Mesendoderm (in vitro differentiated cells): ENCODE data around the gene BHLHA15.
A peak's percentile ranks its signal among the peaks of the same experiment; 100 is the strongest.

Experiments used
- DNase-seq: peaks from one replicate; pipeline ENCODE4 v3.0.0; 2013
- H2AK5ac ChIP-seq: 2 replicates; pipeline ENCODE4 v1.6.1; 2013; ENCODE audit warnings: low read length, inconsistent platforms
- H2BK120ac ChIP-seq: 2 replicates; pipeline ENCODE4 v1.6.1; 2013; ENCODE audit warnings: low read depth, mild to moderate bottlenecking, low read length, moderate library complexity, mixed read lengths
- H2BK15ac ChIP-seq: replicated peaks from 2 replicates; pipeline ENCODE4 v1.6.1; 2013; ENCODE audit warnings: low read depth, mild to moderate bottlenecking, moderate library complexity
- H2BK5ac ChIP-seq: 2 replicates; pipeline ENCODE4 v1.6.1; 2013; ENCODE audit warnings: low read length, inconsistent platforms
- H3K18ac ChIP-seq: 2 replicates; pipeline ENCODE4 v1.6.1; 2013; ENCODE audit warnings: mild to moderate bottlenecking, low read length, mixed read lengths
- H3K23ac ChIP-seq: one replicate; pipeline ENCODE4 v1.6.1; 2013; ENCODE audit warnings: low read length
- H3K27ac ChIP-seq: 2 replicates; pipeline ENCODE4 v1.5.1; 2013; ENCODE audit warnings: low read depth, mild to moderate bottlenecking, inconsistent platforms, low read length, moderate library complexity
- H3K27me3 ChIP-seq: 2 replicates; pipeline ENCODE4 v1.6.1; 2013; ENCODE audit warnings: low read length, control low read depth, mild to moderate bottlenecking, inconsistent platforms; ENCODE audit not compliant: insufficient read depth, poor library complexity
- H3K36me3 ChIP-seq: 2 replicates; pipeline ENCODE4 v1.6.1; 2013; ENCODE audit warnings: low read length, inconsistent platforms; ENCODE audit not compliant: control insufficient read depth, insufficient read depth
- H3K4ac ChIP-seq: one replicate; pipeline ENCODE4 v1.6.1; 2013; ENCODE audit warnings: low read depth, mild to moderate bottlenecking, low read length, moderate library complexity
- H3K4me1 ChIP-seq: 2 replicates; pipeline ENCODE4 v1.6.1; 2013; ENCODE audit warnings: low read depth, low read length, inconsistent platforms; ENCODE audit not compliant: control insufficient read depth
- H3K4me2 ChIP-seq: 2 replicates; pipeline ENCODE4 v1.6.1; 2013; ENCODE audit warnings: low read length
- H3K4me3 ChIP-seq: 2 replicates; pipeline ENCODE4 v1.5.1; 2013; ENCODE audit warnings: mild to moderate bottlenecking, low read length
- H3K56ac ChIP-seq: one replicate; pipeline ENCODE4 v1.6.1; 2013; ENCODE audit warnings: low read length
- H3K79me1 ChIP-seq: 2 replicates; pipeline ENCODE4 v1.6.1; 2013; ENCODE audit warnings: low read length, inconsistent platforms
- H3K79me2 ChIP-seq: 2 replicates; pipeline ENCODE4 v1.6.1; 2013; ENCODE audit warnings: mild to moderate bottlenecking, low read length; ENCODE audit not compliant: control insufficient read depth, insufficient read depth
- H3K9ac ChIP-seq: 2 replicates; pipeline ENCODE4 v1.6.1; 2013; ENCODE audit warnings: low read length, inconsistent platforms
- H4K5ac ChIP-seq: one replicate; pipeline ENCODE4 v1.6.1; 2013; ENCODE audit warnings: low read length
- H4K8ac ChIP-seq: one replicate; pipeline ENCODE4 v1.6.1; 2013; ENCODE audit warnings: low read depth, mild to moderate bottlenecking, control low read depth, low read length, moderate library complexity
- WGBS: extraction: QIAGEN DNeasy Blood & Tissue Kit; methylation state at CpG from one replicate; pipeline ENCODE4 v1.1.7; 2013; ENCODE audit warnings: low lambda C conversion rate, missing lambda C conversion rate; ENCODE audit not compliant: insufficient coverage; ENCODE audit errors: extremely low coverage; 5-methylcytosine and 5-hydroxymethylcytosine counted together

BHLHA15 gene

DNA sequence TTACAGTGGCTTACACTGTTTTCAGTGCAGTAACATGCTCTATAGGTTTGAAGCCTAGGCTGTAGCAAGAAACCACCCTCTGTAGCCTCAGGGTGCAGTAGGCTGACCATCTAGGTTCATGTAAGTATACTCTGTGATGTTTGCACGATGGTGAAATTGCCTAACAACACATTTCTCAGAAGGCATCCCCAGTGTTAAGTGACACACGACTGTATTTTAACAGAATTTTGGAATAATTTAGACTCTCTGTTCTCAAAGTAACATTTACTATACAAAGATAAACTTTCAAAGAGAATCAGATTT is 44.6 kb upstream of the BHLHA15 start:
- H3K36me3 ChIP-seq, result no peaks in the 10 kb centered on the region
- no peak overlapping the region for H3K18ac ChIP-seq
- peaks cover 3% of the 10 kb centered on the region for H3K79me1 ChIP-seq
- H3K4ac ChIP-seq, result no peak overlapping the region
- no peak overlapping the region for H4K8ac ChIP-seq
- H3K27me3 ChIP-seq, result no peaks in the 10 kb centered on the region
- no peak overlapping the region for H3K4me2 ChIP-seq
- H2BK120ac ChIP-seq, result no peak overlapping the region
- H2BK5ac ChIP-seq, result no peak overlapping the region
- H3K56ac ChIP-seq, result no peak overlapping the region
- no peak overlapping the region for H2AK5ac ChIP-seq
- H3K9ac ChIP-seq, result no peak overlapping the region
- H3K4me3 ChIP-seq, result no peak overlapping the region
- H3K4me1 ChIP-seq, result no peaks in the 10 kb centered on the region
- no peak overlapping the region for H4K5ac ChIP-seq
- WGBS, result no CpG with 5 or more reads among the region's 2 CpGs
- no peaks in the 10 kb centered on the region for H3K79me2 ChIP-seq
- no peak for DNase-seq
- H2BK15ac ChIP-seq, result no peak overlapping the region
- H3K27ac ChIP-seq, result no peak overlapping the region
- no peak overlapping the region for H3K23ac ChIP-seq

- H3K4me1 ChIP-seq, result no peaks in the 10 kb centered on the region
- no peak for DNase-seq
- no peak overlapping the region for H2AK5ac ChIP-seq
- H2BK120ac ChIP-seq, result no peak overlapping the region
- no peak overlapping the region for H4K5ac ChIP-seq
- no peak overlapping the region for H2BK5ac ChIP-seq
- H3K56ac ChIP-seq, result no peak overlapping the region
- H3K9ac ChIP-seq, result no peak overlapping the region
- no peaks in the 10 kb centered on the region for H3K79me2 ChIP-seq
- H3K4me2 ChIP-seq, result no peak overlapping the region
- H3K27me3 ChIP-seq, result no peaks in the 10 kb centered on the region
- H4K8ac ChIP-seq, result no peak overlapping the region
- H3K18ac ChIP-seq, result no peak overlapping the region
- H2BK15ac ChIP-seq, result no peak overlapping the region
- H3K36me3 ChIP-seq, result no peaks in the 10 kb centered on the region
- no peak overlapping the region for H3K4me3 ChIP-seq
- no CpG with 5 or more reads among the region's 15 CpGs for whole genome bisulfite sequencing
- H3K79me1 ChIP-seq, result peaks cover 3% of the 10 kb centered on the region
- H3K23ac ChIP-seq, result no peak overlapping the region
- no peak overlapping the region for H3K4ac ChIP-seq
- no peak overlapping the region for H3K27ac ChIP-seq
Measured at GRCh38 chr7:98167653-98168052, 43.6 kb upstream of the BHLHA15 start.

- Histone ChIP-seq H3K27me3 (no peaks in the 10 kb centered on the region), H4K5ac (no peak overlapping the region), H3K18ac (no peak overlapping the region), H3K56ac (no peak overlapping the region), H3K4me1 (no peaks in the 10 kb centered on the region), H2BK120ac (no peak overlapping the region), H2BK5ac (no peak overlapping the region), H3K36me3 (no peaks in the 10 kb centered on the region), H3K9ac (no peak overlapping the region), H2BK15ac (no peak overlapping the region), H3K23ac (no peak overlapping the region), H4K8ac (no peak overlapping the region), H3K27ac (no peak overlapping the region), H3K4ac (no peak overlapping the region), H2AK5ac (no peak overlapping the region), H3K79me2 (no peaks in the 10 kb centered on the region), H3K79me1 (peaks cover 3% of the 10 kb centered on the region), H3K4me2 (no peak overlapping the region), H3K4me3 (no peak overlapping the region)
- no CpG with 5 or more reads among the region's 17 CpGs for WGBS
- DNase-seq, result peak; percentile 84
Measured at GRCh38 chr7:98168181-98168903, 42.9 kb upstream of the BHLHA15 start.

DNA sequence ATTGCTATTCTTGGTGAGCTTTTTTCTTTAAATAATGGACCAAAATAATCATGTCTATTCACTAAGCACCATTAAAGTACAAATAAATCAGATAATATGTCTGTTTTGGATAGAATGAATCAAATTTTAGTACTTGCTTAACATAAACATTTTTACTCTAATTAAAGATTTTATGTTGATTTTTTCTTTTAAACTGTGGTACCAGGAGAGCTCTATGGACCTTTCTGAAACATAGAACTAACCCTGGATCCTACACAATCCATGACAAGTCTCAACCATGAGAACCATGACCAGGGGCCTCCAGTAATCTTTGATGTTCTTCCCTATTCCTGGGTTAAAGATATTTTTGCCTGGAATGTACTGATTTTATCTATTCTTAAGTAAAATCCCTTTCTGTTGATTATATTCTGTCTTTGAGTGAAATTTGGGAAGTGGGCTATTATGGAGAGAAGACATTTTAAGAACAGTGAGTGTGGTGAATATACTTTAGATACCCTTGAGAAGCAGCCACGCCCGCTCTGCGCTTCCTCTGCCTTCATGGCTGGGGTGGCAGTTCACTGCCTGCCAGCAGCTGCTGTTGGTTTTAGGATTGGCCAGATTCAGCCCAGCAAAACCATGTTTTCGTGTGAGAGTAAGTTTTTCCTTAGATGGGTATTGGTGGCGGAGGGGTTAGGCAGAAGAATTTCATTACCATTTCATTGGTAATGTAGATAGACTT is 42.2 kb upstream of the BHLHA15 start:
- Histone ChIP-seq H3K36me3 (no peaks in the 10 kb centered on the region), H3K56ac (no peak overlapping the region), H3K4ac (no peak overlapping the region), H2BK5ac (no peak overlapping the region), H4K8ac (no peak overlapping the region), H3K27me3 (no peaks in the 10 kb centered on the region), H3K4me1 (no peaks in the 10 kb centered on the region), H2AK5ac (no peak overlapping the region), H2BK15ac (no peak overlapping the region), H2BK120ac (no peak overlapping the region), H4K5ac (no peak overlapping the region), H3K27ac (no peak overlapping the region), H3K9ac (no peak overlapping the region), H3K79me2 (no peaks in the 10 kb centered on the region), H3K4me3 (no peak overlapping the region), H3K79me1 (peaks cover 3% of the 10 kb centered on the region), H3K23ac (no peak overlapping the region), H3K18ac (no peak overlapping the region), H3K4me2 (no peak overlapping the region)
- no peak for DNase-seq
- no CpG with 5 or more reads among the region's 5 CpGs for WGBS

DNA sequence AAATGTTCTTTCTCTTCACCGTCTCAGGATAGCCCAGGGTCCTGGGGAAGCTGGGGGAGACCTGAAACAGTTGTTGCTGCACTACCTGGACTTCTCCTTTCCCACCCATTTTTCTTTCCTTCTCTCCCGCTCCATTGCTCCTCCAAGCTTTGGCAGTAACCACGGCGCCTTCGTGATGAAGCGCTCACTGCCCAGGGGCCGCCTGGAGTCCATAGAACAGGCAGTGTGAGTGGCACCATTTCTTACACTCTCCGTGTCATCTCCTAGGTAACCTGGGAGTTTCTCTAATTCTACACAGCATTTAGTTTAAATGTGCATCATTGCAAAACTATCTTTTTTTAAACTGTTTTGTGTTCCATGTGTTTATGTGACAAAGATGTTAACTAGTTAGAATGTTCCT is 40.3 kb upstream of the BHLHA15 start:
- Histone ChIP-seq H2BK5ac (no peak overlapping the region), H3K56ac (no peak overlapping the region), H3K4me2 (no peak overlapping the region), H3K4me3 (no peak overlapping the region), H3K4ac (no peak overlapping the region), H3K79me1 (peaks cover 1% of the 10 kb centered on the region), H2AK5ac (no peak overlapping the region), H2BK120ac (no peak overlapping the region), H3K79me2 (no peaks in the 10 kb centered on the region), H4K8ac (no peak overlapping the region), H3K18ac (no peak overlapping the region), H2BK15ac (no peak overlapping the region), H3K27me3 (no peaks in the 10 kb centered on the region), H3K27ac (no peak overlapping the region), H3K4me1 (no peaks in the 10 kb centered on the region), H3K9ac (no peak overlapping the region), H4K5ac (no peak overlapping the region), H3K36me3 (no peaks in the 10 kb centered on the region), H3K23ac (no peak overlapping the region)
- no CpG with 5 or more reads among the region's 8 CpGs for WGBS
- DNase-seq, result no peak

GRCh38 chr7:98171449-98171848 is 39.8 kb upstream of the BHLHA15 start:
- H2BK120ac ChIP-seq, result no peak overlapping the region
- H2BK5ac ChIP-seq, result no peak overlapping the region
- no peak overlapping the region for H3K9ac ChIP-seq
- H3K23ac ChIP-seq, result no peak overlapping the region
- H3K36me3 ChIP-seq, result no peaks in the 10 kb centered on the region
- H4K8ac ChIP-seq, result no peak overlapping the region
- no peaks in the 10 kb centered on the region for H3K79me2 ChIP-seq
- no peak overlapping the region for H2BK15ac ChIP-seq
- H3K4ac ChIP-seq, result no peak overlapping the region
- no peak overlapping the region for H3K4me2 ChIP-seq
- H2AK5ac ChIP-seq, result no peak overlapping the region
- WGBS, result no CpG with 5 or more reads among the region's 24 CpGs
- H3K27ac ChIP-seq, result no peak overlapping the region
- H3K18ac ChIP-seq, result no peak overlapping the region
- no peak overlapping the region for H3K56ac ChIP-seq
- no peaks in the 10 kb centered on the region for H3K4me1 ChIP-seq
- H3K4me3 ChIP-seq, result no peak overlapping the region
- no peak overlapping the region for H4K5ac ChIP-seq
- peaks cover 1% of the 10 kb centered on the region for H3K79me1 ChIP-seq
- DNase-seq, result no peak
- H3K27me3 ChIP-seq, result no peaks in the 10 kb centered on the region
